Activated T-helper 1 cell treated with anti-CD3 and anti-CD28 coated beads, Interleukin-2, amount 50 U/mL, for 16 hours (primary cell): Measurements from ENCODE around the gene AXDND1.

ENCODE experiments used
- DNase-seq, 2 donors: peaks; one replicate each; pipeline ENCODE4 v3.0.0-alpha.2; 2020; ENCODE audit warnings: low read depth in 1 of 2, low spot score in 1 of 2

Gene AXDND1, protein sequence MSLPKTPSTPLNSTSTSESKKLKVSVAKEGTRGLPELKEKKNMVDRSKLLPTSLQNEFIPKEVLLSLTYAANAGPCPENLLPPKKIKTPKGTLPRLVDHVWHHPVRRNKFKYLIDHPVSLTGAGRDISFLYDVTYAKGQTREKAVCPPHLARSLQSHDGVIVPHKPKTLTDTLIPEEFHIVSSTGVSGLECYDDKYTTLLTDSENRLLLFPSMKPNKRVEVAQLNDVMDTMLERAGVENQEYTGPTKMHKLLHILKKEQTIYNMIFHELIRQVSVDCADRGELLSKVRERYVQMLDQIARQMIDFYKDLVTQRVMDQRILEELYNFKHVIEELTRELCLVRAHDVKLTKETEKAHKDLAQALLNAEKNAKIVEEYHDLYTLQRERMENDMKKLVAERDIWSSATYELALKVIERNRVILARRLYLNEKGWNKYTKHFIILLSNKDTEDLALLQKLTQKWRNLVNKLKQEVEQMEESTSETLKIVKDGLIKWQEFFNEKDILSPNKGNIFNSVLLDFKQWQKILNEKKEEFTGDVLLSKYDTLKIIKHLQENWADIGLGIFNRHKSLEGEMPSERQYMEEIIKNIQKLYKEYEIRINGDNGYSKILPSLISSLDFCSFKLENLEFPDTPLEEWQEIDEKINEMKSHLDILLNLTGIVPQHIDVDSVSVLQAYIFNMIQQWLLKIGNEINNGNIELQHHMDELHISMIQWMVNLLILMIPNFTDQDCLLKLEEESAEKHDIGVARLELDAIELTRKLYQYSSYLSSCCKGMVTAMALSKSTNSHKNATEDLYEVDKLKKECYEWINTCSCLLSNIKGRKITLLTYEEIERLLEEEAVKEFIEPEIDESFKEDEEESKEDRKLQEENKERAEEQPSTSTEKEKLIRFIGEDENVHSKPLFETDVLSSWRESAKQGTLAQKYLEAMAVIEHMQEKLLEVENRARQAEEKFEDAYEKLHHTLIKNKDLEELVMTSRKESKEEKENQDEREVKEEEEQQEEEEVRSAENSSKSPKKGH

DNA sequence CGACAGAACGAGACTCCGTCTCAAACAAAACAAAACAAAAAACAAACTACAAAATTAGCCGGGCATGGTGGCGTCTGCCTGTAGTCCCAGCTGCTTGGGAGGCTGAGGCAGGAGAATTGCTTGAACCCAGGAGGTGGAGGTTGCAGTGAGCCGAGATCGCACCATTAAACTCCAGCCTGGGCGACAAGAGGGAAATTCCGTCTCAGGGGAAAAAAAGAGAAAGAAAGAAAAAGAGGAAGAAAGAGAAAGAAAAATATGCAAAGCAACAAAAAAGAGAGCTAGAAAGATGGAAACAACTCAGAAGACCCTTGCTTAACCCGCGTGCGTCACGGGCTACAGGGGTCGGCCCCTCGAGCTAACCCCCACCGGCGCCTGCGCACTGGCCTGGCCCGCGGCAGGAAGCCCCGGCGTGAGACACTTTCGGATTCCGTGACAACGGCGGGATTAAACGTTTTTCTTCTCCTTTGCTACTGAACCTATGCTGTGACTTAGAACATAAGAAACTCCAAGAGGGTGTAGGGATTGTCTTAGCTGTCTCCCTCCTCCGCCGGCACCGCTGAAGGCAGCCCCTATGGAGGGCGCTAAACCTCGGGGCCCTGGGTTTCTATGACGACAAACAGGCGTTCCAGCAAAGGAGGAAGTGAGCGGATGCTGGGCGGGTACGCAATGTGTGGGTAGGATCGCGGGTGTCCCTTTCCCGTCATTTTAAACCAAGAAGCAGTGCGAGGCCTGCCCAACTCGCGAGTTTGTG, at the start of gene AXDND1:
AXDND1 (plus strand) TSS at position 630 of the 751 bp plus-strand sequence. CDS start 539 bp downstream, outside the sequence.
- peak; percentile 71 to 75 for DNase-seq

DNA sequence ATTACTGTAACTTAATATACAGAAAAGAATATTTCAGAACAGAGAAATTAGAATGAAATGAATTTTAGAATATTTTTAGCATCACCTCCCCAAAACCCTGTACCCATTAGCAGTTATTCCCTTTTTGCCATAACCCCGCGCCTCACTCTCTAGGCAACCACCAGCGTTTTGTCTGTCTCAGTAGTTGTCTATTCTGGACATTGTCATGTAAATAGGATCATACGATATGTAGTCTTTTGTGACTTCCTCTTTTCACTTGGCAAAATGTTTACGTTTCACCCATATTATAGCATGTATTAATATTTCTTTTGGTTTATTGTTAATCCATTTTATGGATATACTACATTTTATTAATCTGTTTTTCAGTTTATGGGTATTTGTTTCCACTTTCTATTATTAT, 47.3 kb upstream of the AXDND1 start:
- DNase-seq = no peak

DNA sequence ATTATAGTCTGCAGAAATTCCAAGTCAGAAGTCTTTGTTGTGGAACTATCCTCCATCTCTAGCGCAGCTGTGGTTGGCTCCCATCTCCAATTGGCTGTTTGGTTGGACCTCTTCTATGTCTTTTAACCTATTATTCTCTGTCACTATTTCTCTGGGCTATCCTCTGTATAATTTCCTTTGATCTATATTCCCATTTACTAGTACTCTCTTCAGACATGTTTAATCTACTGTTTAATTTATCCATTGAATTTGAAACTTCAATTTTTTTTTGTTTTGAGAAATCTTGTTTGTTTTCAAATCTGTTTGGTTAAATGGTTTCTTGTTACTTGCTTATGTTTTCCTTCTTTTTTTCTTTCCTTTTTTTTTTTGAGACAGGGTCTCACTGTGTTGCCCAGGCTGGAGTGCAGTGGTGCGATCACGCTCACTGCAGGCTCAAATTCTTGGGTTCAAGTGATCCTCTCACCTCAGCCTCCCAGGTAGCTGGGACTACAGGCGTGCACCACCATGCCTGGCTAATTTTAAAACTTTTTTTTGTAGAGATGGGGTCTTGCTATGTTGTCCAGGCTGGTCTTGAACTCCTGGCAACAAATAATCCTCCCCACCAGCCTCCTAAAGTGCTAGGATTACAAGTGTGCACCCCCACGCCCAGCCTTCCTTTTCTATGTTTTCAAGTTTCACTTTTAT, 44.1 kb upstream of the AXDND1 start:
- no peak for DNase-seq

DNA sequence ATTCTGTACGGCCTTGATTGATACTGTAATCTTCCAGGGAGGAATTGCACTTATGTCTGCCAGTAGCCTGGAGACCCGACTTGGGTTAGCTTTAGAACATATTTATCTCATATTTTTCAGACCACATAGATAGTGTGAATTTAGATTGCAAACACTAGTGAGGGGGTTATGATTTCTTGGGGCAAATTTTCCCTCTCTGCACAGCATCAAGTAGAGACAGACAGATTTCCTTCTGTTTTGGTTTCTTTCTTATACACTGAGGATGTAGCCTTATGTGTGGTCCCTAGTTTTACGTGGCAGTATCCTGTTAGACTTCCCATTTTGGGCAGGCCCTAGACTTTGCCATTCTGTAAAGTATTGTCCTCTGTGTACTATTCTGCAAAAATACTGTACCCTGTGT, 43.2 kb upstream of the AXDND1 start:
- DNase-seq = no peak

DNA sequence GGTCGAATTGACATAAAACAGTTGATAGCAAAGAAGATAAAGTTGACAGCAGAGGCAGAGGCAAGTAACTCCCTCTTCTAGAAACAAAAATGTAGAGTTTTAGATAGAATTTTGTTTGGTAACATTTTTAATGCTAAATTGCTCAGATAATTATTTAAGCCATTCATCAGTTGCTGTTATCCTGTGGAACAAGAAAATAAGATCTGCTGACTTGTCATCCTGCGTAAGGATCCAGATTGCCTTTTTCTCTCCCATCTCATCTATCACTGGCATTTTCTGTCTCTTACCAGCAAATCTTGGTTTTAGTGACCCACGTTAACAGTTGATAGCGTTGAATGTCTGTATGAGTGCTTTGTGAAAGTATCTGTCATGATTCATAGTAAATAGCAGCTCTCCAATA, 42.3 kb upstream of the AXDND1 start:
- no peak for DNase-seq

DNA sequence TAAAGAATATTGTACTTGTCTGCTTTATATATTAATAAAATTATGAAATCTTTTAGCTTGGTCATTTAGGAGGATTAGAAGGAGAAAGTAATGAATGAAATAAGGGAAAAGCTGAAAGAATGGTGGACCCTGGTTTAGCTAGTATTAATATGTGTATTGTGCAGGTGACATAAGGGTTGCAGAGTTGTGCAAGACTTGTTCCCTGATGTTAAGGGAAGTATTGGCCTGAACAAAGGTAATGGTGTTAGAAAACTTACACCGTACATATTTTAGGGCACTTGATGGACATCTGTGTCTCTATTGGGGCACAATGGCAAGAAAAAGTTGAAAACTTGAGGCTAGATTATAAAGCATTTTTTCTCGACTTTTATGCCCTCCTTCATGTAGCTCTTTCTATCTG, 39.9 kb upstream of the AXDND1 start:
- no peak for DNase-seq

DNA sequence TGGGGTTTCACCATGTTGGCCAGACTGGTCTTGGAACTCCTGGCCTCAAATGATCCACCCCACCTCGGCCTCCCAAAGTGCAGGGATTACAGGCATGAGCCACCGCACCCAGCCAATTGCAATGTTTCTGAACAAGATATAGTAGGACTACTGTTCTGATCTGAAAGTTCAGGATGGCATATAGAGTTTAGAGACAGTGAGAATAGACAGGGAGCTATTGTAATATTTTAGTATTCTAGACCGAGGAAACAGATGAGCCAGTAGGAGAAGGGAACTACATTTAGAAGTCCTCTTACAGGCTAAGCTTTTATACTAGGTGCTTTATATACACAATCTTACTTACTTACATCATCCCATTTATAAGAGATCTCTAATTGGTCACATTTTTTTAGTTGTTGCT, 39.0 kb upstream of the AXDND1 start:
- DNase-seq = no peak

DNA sequence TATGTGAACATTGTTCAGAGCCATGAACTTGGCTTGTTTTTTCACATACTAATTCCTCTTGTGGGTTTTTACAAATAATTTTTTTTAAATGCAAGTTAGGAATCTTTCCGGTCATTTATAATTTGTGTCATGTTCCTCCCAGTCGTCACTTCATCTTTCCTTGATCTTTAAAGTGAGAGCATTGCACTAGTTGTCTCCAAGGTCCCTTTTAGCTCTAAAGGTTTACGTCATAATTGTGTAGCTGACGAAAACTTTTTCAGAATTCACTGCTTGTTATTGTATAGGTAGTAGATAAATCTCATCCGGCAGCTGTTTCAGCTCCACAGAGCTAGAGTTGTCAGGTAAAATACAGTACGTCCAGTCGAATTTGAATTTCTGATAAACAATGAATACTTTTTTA, 38.6 kb upstream of the AXDND1 start:
- DNase-seq = no peak

DNA sequence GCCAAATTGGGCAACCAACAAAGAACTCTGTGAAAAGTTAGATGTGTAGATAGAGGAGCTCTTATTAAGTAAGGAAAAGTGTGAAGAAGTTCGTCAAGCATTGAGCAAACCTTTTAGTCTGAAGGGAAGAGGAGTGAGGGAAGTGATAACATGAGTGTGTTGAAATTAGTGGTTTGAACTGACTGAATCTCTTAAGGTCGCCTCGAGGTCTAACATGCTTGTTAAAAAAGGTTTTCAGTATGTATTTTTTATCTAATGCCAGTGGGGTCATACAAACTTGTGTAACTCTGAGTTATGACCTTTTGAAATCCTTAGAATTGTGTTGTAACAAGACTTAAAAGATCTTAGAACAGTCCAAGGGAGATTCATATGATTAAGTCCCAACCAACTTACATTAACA, 38.1 kb upstream of the AXDND1 start:
- DNase-seq = no peak

DNA sequence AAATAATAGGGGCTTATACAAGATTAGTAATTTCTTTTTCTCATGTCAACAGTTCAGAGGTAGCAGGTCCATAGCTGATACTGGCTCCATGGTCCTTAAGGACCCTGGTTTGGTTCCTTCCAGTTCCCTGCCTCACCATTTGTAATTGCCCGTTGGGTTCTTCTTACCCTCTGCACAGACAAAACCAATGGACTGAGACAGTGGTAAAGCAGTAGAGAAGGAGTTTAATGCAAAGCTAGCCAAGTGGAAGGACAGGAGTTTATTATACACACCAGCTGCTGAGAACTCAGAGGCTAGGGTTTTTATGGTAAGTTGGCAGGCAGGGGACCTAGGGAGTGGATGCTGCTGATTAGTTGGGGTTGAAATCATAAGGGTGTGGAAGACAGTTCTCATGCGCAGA, 35.9 kb upstream of the AXDND1 start:
- DNase-seq = no peak

DNA sequence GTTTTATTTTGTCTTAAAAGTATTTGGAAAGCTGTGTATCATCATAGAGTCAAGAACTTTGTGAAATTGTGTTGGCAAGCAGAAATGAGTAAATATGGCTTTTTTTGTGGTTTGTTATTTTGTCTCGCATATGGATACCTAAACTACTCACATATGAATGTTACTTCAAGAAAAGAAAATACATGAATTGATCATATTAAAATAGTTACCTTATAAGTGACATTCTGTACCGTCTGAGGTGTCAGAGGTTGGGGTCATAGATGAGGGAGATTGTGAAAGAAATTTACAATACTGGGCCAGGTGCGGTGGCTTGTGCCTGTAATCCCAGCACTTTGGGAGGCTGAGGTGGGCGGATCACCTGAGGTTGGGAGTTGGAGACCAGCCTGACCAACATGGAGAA, 31.3 kb upstream of the AXDND1 start:
- DNase-seq = no peak

DNA sequence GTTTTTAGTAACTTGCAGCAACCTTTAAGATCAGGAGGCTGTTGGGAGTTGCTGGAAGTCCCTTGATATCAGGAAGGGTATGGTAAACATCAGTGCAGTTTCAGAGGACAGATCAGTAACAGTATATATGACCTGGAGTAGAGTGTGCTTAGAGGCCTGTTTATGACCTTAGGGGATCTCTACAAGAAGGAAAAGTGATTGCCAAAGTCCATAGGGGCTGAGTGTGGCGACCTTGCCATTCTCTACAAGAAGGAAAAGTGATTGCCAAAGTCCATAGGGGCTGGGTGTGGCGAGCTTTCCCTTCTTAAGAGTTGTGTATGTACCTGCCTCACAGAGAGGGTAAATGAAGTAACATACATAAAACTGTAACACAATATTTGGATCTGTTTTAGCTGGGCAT, 28.5 kb upstream of the AXDND1 start:
- DNase-seq = no peak

DNA sequence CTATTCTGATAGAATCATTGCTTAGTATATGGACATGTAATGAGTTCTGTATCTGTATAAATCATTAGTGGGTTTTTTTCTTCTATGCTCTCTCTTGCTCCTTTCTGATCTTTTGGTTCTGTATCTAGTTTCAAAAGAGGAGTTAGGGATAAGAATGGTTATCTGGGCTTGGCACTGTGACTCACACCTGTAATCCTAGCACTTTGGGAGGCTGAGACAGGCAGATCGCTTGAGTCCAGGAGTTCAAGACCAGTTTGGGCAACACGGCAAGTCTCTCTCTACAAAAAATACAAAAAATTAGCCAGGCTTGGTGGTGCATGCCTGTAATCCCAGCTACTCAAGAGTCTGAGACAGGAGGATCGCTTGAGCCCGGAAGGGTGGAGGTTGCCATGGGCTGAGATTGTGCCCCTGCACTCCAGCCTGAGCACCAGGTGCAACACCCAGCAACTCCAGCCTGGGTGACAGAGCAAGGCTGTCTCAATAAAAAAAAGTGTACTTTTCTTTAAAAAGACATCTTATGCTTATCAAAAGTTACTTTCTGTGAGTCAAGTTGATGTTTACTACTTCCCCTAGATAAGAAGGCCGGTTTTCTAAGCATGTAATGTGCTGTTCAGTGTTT, 27.7 kb upstream of the AXDND1 start:
- no peak for DNase-seq

DNA sequence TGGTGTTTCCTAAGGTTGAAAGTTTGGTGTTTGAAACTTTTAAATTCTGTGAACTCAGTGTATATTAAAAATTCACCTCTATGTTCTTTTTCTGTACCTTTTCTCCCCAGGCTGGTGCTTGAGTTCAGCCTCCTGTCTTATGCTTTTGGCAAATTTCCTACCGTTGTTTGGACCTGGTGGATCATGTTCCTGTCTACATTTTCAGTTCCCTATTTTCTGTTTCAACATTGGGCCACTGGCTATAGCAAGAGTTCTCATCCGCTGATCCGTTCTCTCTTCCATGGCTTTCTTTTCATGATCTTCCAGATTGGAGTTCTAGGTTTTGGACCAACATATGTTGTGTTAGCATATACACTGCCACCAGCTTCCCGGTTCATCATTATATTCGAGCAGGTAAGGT, 24.9 kb upstream of the AXDND1 start:
- DNase-seq = no peak

DNA sequence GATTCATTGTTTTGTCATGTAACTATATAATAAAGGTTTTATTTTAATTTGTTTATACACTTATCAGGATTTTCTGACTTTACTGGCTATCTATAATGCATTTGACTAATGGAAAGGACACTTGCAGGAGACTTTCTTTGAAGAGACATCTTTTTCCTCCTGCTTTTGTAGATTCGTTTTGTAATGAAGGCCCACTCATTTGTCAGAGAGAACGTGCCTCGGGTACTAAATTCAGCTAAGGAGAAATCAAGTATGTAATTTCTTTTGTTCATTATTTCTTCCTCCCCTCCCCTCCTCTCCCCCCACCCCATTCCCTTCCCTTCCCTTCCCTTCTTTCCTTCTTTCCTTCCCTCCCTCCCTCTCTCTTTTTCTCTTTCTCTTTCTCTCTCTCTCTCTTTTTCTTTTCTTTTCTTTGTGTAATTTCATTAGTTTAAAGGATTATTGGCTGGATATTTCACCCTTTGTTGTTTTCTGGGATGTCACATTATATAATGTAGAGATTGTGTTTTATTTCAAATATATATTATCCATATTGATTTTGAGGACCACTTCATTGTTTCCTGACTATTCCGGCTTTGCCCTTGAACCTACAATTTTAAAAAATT, 23.7 kb upstream of the AXDND1 start:
- no peak for DNase-seq

DNA sequence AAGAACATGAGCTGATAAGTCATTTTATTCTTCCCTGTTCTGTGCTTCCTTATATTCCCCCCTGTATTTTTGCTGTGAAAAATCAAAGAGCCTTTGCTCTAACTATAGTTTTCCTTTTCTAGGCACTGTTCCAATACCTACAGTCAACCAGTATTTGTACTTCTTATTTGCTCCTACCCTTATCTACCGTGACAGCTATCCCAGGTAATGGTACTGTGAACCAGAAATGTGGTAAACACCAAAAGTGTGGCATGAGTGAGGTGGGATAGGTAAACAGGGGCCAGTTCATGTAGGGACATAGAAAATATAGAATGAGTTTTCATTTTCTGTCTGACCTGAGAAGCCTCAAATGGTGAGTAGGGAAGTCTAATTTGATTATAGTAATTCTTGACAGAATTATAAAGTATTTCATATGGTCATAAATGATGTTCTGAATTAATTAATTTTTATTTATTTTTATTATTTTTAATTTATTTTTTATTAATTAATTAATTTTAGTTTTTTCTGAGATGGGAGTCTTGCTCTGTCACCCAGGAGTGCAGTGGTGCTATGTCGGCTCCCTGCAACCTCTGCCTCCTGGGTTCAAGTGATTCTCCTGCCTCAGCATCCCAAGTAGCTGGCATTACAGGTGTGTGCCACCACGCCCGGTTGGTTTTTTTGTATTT, 22.9 kb upstream of the AXDND1 start:
- DNase-seq = no peak

DNA sequence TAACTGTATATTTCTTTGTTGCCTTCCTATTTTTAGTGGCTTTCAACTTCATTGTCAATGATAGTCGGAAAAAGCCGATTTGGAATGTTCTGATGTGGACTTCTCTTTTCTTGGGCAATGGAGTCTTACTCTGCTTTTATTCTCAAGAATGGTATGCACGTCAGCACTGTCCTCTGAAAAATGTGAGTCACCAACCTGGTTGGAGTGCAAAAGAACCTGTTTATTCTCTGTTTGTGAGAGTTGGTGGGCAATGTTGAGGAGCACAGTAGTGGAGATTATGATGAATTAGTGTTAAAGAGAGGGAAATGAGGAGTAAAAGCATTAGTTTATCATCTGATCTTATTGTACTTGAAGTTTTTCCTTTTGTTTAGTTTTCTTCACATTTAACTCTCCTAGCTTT, 14.5 kb upstream of the AXDND1 start:
- DNase-seq = no peak

DNA sequence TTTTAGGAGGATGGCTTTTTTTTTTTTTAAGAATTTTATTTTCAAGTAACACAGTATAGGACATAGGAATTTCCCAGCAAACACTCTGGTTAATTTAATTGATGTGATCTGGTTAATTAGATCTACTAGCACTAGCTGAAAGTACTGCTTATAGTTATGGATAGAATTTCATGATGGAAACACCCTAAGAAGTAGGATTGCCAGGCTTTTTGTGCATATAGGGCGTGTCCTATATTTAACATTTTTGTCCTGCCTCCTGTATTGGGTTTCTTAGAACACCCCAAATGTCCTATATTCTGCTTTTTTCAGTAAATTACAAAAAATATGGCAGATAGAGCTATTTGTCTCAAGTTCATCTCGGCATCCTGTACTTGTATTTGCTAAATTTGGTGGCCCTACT, 13.5 kb upstream of the AXDND1 start:
- DNase-seq = no peak

DNA sequence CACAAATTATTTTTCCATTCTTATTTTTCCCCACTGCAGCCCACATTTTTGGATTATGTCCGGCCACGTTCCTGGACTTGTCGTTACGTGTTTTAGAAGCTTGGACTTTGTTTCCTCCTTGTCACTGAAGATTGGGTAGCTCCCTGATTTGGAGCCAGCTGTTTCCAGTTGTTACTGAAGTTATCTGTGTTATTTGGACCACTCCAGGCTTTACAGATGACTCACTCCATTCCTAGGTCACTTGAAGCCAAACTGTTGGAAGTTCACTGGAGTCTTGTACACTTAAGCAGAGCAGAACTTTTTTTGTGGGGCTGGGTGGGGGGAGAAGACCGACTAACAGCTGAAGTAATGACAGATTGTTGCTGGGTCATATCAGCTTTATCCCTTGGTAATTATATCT, 12.2 kb upstream of the AXDND1 start:
- DNase-seq = no peak
